H1 (cell line): ENCODE results near the gene TTC34. TPM values are rescaled to one million over a fixed set of nuclear protein-coding genes. Genes with fewer than 3 reads are reported as not detected.

ENCODE experiments used
- CTCF ChIA-PET: fragments of 300-600 bp; sonication (Branson Sonifier 250); formaldehyde crosslinking; loops from one replicate; lab custom pipeline; 2021; ENCODE audit not compliant: partially characterized antibody; lab: Charles Lee
- POLR2A ChIA-PET: fragments of 300-600 bp; sonication (Branson Sonifier 250); formaldehyde crosslinking; loops from one replicate; lab custom pipeline; 2021; ENCODE audit warnings: inconsistent platforms; ENCODE audit not compliant: partially characterized antibody; lab: Charles Lee
- DNase-seq, 2 experiments: peaks; one replicate each; pipeline versions ENCODE4 v3.0.0 to v3.0.0-alpha.2; 2010 to 2022; ENCODE audit warnings: low spot score in 2 of 2, low read depth in 1 of 2, mixed read lengths in 1 of 2
- FAIRE-seq: peaks from 2 replicates; lab custom pipeline; 2011; peaks lifted over from hg19 to GRCh38; lab: Jason Lieb, UNC
- H2AFZ ChIP-seq: 2 replicates; pipeline ENCODE4 v1.8.1; 2012; ENCODE audit warnings: low read length, inconsistent platforms
- H2AK5ac ChIP-seq: 2 replicates; pipeline ENCODE4 v1.6.1; 2013; ENCODE audit warnings: low read depth, low read length
- H2BK120ac ChIP-seq: replicated peaks from 2 replicates; pipeline ENCODE3; 2013; ENCODE audit warnings: low read depth, low read length, inconsistent platforms
- H2BK12ac ChIP-seq: 2 replicates; pipeline ENCODE4 v1.6.1; 2013; ENCODE audit warnings: low read depth, low read length
- H2BK15ac ChIP-seq: 2 replicates; pipeline ENCODE4 v1.6.1; 2013; ENCODE audit warnings: low read length
- H2BK20ac ChIP-seq: 2 replicates; pipeline ENCODE4 v1.6.1; 2013; ENCODE audit warnings: low read length
- H2BK5ac ChIP-seq: 2 replicates; pipeline ENCODE4 v1.6.1; 2013; ENCODE audit warnings: low read depth, low read length
- H3K14ac ChIP-seq: 2 replicates; pipeline ENCODE4 v1.6.1; 2013; ENCODE audit warnings: inconsistent platforms; ENCODE audit not compliant: insufficient read length
- H3K18ac ChIP-seq: 2 replicates; pipeline ENCODE4 v1.6.1; 2013; ENCODE audit warnings: low read length; ENCODE audit errors: extremely low read depth
- H3K23ac ChIP-seq: 2 replicates; pipeline ENCODE4 v1.6.1; 2013; ENCODE audit warnings: inconsistent platforms; ENCODE audit not compliant: insufficient read length
- H3K23me2 ChIP-seq: 2 replicates; pipeline ENCODE4 v1.6.1; 2013; ENCODE audit warnings: low read depth, low read length
- H3K27ac ChIP-seq: 2 replicates; pipeline ENCODE4 v1.6.1; 2011; ENCODE audit warnings: low read depth, low read length, inconsistent platforms
- H3K27me3 ChIP-seq, 4 experiments: replicated peaks in 1 of 4; 1 replicate in 1 of 4; 2 replicates in 3 of 4; pipeline versions ENCODE4 v1.6.1 to v1.8.1; 2011 to 2013; ENCODE audit warnings: low read length in 3 of 4, mild to moderate bottlenecking in 3 of 4, inconsistent platforms in 2 of 4, mixed read lengths in 2 of 4, moderate library complexity in 1 of 4; ENCODE audit not compliant: control insufficient read depth in 3 of 4, insufficient read depth in 3 of 4; ENCODE audit errors: extremely low read depth in 1 of 4
- H3K36me3 ChIP-seq, 4 experiments: 2 replicates each; pipeline versions ENCODE4 v1.6.1 to v1.8.1; 2011 to 2013; ENCODE audit warnings: mild to moderate bottlenecking in 4 of 4, low read length in 3 of 4, moderate library complexity in 2 of 4, control low read depth in 1 of 4, inconsistent platforms in 1 of 4; ENCODE audit not compliant: insufficient read depth in 4 of 4, control insufficient read depth in 2 of 4
- H3K4ac ChIP-seq: replicated peaks from 2 replicates; pipeline ENCODE3; 2013; ENCODE audit warnings: low read length, low read depth, mixed read lengths, inconsistent platforms; ENCODE audit not compliant: insufficient read length
- H3K4me1 ChIP-seq, 4 experiments: replicated peaks in 1 of 4; 1 replicate in 1 of 4; 2 replicates in 3 of 4; pipeline versions ENCODE4 v1.6.1 to v1.8.1; 2011 to 2013; ENCODE audit warnings: low read length in 3 of 4, inconsistent platforms in 2 of 4, mixed read lengths in 1 of 4; ENCODE audit not compliant: insufficient read depth in 4 of 4, control insufficient read depth in 3 of 4
- H3K4me2 ChIP-seq, 2 experiments: 2 replicates each; pipeline versions ENCODE4 v1.6.1 to v1.8.1; 2011 to 2013; ENCODE audit warnings: low read depth in 2 of 2, low read length in 2 of 2, control low read depth in 1 of 2, inconsistent platforms in 1 of 2, mild to moderate bottlenecking in 1 of 2; ENCODE audit not compliant: insufficient read depth in 1 of 2
- H3K4me3 ChIP-seq, 4 experiments: fragments of 200-600, 300-600 bp in 1 of 4; sonication (generic), shearing (Covaris generic), sonication (Bioruptor Twin) in 1 of 4; 2 replicates each; pipeline versions ENCODE4 v1.5.1 to v1.8.1; 2011 to 2016; ENCODE audit warnings: low read length in 4 of 4, low read depth in 3 of 4, control low read depth in 2 of 4, inconsistent platforms in 2 of 4, mild to moderate bottlenecking in 2 of 4, mixed read lengths in 1 of 4, moderate library complexity in 1 of 4; ENCODE audit not compliant: insufficient read depth in 2 of 4; ENCODE audit errors: extremely low read depth in 1 of 4
- H3K56ac ChIP-seq: replicated peaks from 2 replicates; pipeline ENCODE3; 2013; ENCODE audit warnings: low read depth, mild to moderate bottlenecking, mixed read lengths, low read length, inconsistent platforms; ENCODE audit not compliant: insufficient read length
- H3K79me1 ChIP-seq: 2 replicates; pipeline ENCODE4 v1.6.1; 2013; ENCODE audit warnings: low read depth, low read length, control low read depth
- H3K79me2 ChIP-seq, 2 experiments: 2 replicates each; pipeline versions ENCODE4 v1.6.1 to v1.8.1; 2012 to 2013; ENCODE audit warnings: low read length in 2 of 2, mild to moderate bottlenecking in 2 of 2, inconsistent platforms in 1 of 2; ENCODE audit not compliant: insufficient read depth in 2 of 2, control insufficient read depth in 1 of 2
- H3K9ac ChIP-seq, 4 experiments: replicated peaks in 1 of 4; 1 replicate in 1 of 4; 2 replicates in 3 of 4; pipeline versions ENCODE4 v1.6.1 to v1.8.1; 2011 to 2013; ENCODE audit warnings: low read depth in 3 of 4, low read length in 3 of 4, control low read depth in 2 of 4, mild to moderate bottlenecking in 2 of 4, moderate library complexity in 2 of 4, inconsistent platforms in 1 of 4; ENCODE audit errors: extremely low read depth in 1 of 4
- H3K9me3 ChIP-seq, 2 experiments: 2 replicates each; pipeline versions ENCODE4 v1.6.1 to v1.8.1; 2012 to 2013; ENCODE audit warnings: mild to moderate bottlenecking in 2 of 2, moderate library complexity in 2 of 2, control low read depth in 1 of 2, inconsistent platforms in 1 of 2, low read depth in 1 of 2, low read length in 1 of 2, mixed read lengths in 1 of 2; ENCODE audit not compliant: insufficient read depth in 2 of 2
- H4K20me1 ChIP-seq, 2 experiments: replicated peaks in 1 of 2; 2 replicates each; pipeline versions ENCODE3 to v1.8.1; 2011 to 2013; ENCODE audit warnings: inconsistent platforms in 2 of 2, low read length in 2 of 2, mild to moderate bottlenecking in 1 of 2; ENCODE audit not compliant: insufficient read depth in 2 of 2, control insufficient read depth in 1 of 2
- H4K5ac ChIP-seq: 2 replicates; pipeline ENCODE4 v1.6.1; 2013; ENCODE audit warnings: low read length, low read depth, mixed read lengths, inconsistent platforms; ENCODE audit not compliant: insufficient read length
- H4K8ac ChIP-seq: 2 replicates; pipeline ENCODE4 v1.8.0; 2013; ENCODE audit warnings: mild to moderate bottlenecking, moderate library complexity, low read length, inconsistent platforms; ENCODE audit not compliant: insufficient read depth; ENCODE audit errors: extremely low read depth
- H4K91ac ChIP-seq: replicated peaks from 2 replicates; pipeline ENCODE3; 2013; ENCODE audit warnings: low read length, mixed read lengths, inconsistent platforms; ENCODE audit not compliant: insufficient read length
- BRCA1 ChIP-seq: IDR thresholded peaks from 2 replicates; pipeline ENCODE4 v1.6.1; 2012; ENCODE audit warnings: low read depth, low read length, improper control_type of control experiment
- CTCF ChIP-seq, 3 experiments: IDR thresholded peaks; 1 replicate in 2 of 3; 2 replicates in 1 of 3; pipeline versions ENCODE4 v1.5.1 to v1.6.1; 2011; ENCODE audit warnings: low read length in 3 of 3, mild to moderate bottlenecking in 3 of 3, inconsistent platforms in 2 of 3, low read depth in 1 of 3, moderate library complexity in 1 of 3; ENCODE audit not compliant: insufficient read depth in 1 of 3; ENCODE audit errors: control extremely low read depth in 1 of 3
- NRF1 ChIP-seq: IDR thresholded peaks from 2 replicates; pipeline ENCODE4 v1.6.1; 2011; ENCODE audit warnings: mild to moderate bottlenecking, low read depth, low read length, improper control_type of control experiment
- PHF8 ChIP-seq: fragments of 200-600 bp; sonication (generic); conservative IDR thresholded peaks from 2 replicates; pipeline ENCODE4 v1.7.1; 2012; ENCODE audit warnings: low read depth, mild to moderate bottlenecking, inconsistent platforms, low read length, moderate library complexity
- YY1 ChIP-seq: IDR thresholded peaks from 2 replicates; pipeline ENCODE4 v1.6.1; 2011; ENCODE audit warnings: low read depth, mild to moderate bottlenecking, low read length
- WGBS, 2 experiments: shearing (Covaris generic) in 1 of 2; methylation state at CpG; one replicate each; pipeline versions ENCODE4 v1.1.6 to v1.1.7; 2013 to 2015; ENCODE audit warnings: low lambda C conversion rate in 2 of 2, mixed read lengths in 2 of 2, inconsistent platforms in 1 of 2, low coverage in 1 of 2, missing lambda C conversion rate in 1 of 2; ENCODE audit not compliant: insufficient replicate concordance in 2 of 2, insufficient coverage in 1 of 2, insufficient read length in 1 of 2; ENCODE audit errors: extremely low coverage in 1 of 2, missing lambda C conversion rate in 1 of 2; 5-methylcytosine and 5-hydroxymethylcytosine counted together
- polyA plus RNA-seq, 7 experiments: library from polyadenylated mRNA; depleted of rRNA in 3 of 7; stranded (reverse) in 5 of 7; unstranded in 2 of 7; fragments of >200 nt in 5 of 7; fragments of 200-250 nt in 2 of 7; gene quantifications; 1 replicate in 5 of 7; 2 replicates in 1 of 7; 4 replicates in 1 of 7; pipeline versions ENCODE4 v1.2.1 to v1.2.3, GENCODE V29; 2011 to 2013; ENCODE audit warnings: missing spikeins in 2 of 7, mixed read lengths in 2 of 7
- total RNA-seq: library from RNA; stranded (reverse); fragmentation: NEBNext Ultra II Directional; extraction: Animal tissue kit (Norgen Biotek cat#: 25700); gene quantifications from 2 replicates; pipeline ENCODE4 v1.2.1, GENCODE V29; 2021

The TTC34 gene
- total and polyA plus RNA-seq, 2 of the 8 experiments (the other 6 are each of a cell fraction or from before 2014, with no cell fraction given): 0.23 to 0.50 TPM

GRCh38 chr1:2623571-2624337, 177.7 kb downstream of the TTC34 start:
- no peak overlapping the region for H3K4me3 ChIP-seq
- H2BK12ac ChIP-seq: no peak overlapping the region
- no peak overlapping the region for H2AFZ ChIP-seq
- H3K27ac ChIP-seq: no peak overlapping the region
- no peak overlapping the region for H2BK5ac ChIP-seq
- H3K4ac ChIP-seq: no peak overlapping the region
- ChIA-PET CTCF (interaction anchor here (1.1 kb wide), 1 partner anchor 62 kb away, joined by 3 read pairs; no protein-coding TSS in a partner anchor), POLR2A (no interaction called here)
- no peaks in the 10 kb centered on the region for H4K20me1 ChIP-seq
- no peak overlapping the region for H2BK20ac ChIP-seq
- 88% methylated on average over 11 of the region's 12 CpGs; no CpG with 5 or more reads in 1 of the 2 experiments for WGBS, 2 experiments
- no peak for DNase-seq
- TF ChIP-seq BRCA1 (no peak), NRF1 (no peak), YY1 (no peak), PHF8 (no peak), CTCF (IDR thresholded peaks at IDR 0.05; ENCODE audit: control extremely low read depth in 1 of 3, insufficient read depth in 1 of 3, low read depth in 1 of 3, low read length in 3 of 3) (no peak)
- H3K4me2 ChIP-seq: no peak overlapping the region
- no peak overlapping the region for H3K18ac ChIP-seq
- H3K36me3 ChIP-seq: no peaks in the 10 kb centered on the region
- no peak overlapping the region for H2BK15ac ChIP-seq
- no peaks in the 10 kb centered on the region for H3K79me1 ChIP-seq
- FAIRE-seq: no peak
- no peak overlapping the region for H4K8ac ChIP-seq
- no peak overlapping the region for H3K14ac ChIP-seq
- peaks cover 0 to 4% (median 3%) of the 10 kb centered on the region in 4 experiments; a peak in 4 of 7 replicates for H3K4me1 ChIP-seq
- no peak overlapping the region for H4K91ac ChIP-seq
- no peak overlapping the region for H2AK5ac ChIP-seq
- no peak overlapping the region for H3K23ac ChIP-seq
- H3K27me3 ChIP-seq: peaks cover 7 to 29% (median 18%) of the 10 kb centered on the region in 4 experiments
- H3K9me3 ChIP-seq: peaks cover 0 to 7% of the 10 kb centered on the region in 2 experiments; a peak in 3 of 4 replicates
- no peak overlapping the region for H3K56ac ChIP-seq
- H4K5ac ChIP-seq: no peak overlapping the region
- no peaks in the 10 kb centered on the region for H3K79me2 ChIP-seq
- H3K23me2 ChIP-seq: peaks cover 2% of the 10 kb centered on the region; the same call in 1 of the 2 replicates
- no peak overlapping the region for H2BK120ac ChIP-seq
- H3K9ac ChIP-seq: no peak overlapping the region
